ENCODE measurements around the gene PLA2G2F.

PLA2G2F gene

DNA sequence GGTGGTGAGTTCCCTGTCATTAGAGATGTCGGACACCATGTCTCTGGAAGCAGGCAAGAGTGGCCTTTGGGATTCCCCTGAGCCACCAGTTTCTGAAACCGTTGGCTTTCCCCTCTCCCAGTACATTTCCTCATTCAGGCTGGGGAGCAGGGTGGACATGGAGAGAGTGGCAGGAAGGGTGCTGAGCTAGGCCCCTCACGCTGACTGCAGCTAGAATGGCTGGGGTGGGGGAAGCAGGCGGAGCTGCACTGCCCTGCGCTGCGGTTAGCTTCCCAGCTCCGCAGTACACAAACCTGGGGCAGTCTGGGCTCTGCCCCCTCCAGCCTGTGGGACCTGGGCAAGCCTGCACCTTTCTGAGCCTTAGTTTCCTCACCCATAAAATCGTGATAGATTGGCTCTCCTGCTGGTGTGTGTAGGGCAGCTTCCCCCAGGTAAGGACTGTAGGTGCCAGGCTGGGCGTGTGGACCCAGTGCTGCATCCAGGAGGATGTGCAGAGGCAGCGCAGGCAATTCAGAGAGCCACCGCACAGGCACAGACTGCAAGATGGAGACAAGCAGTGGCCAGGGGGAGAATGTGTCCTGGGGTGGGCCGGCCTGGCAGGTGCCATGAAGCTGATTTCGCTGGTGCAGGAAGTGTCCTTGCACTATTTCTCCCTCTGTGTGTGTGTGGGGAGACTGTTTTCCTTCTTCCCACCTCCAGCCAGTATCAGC is 3.0 kb downstream of the PLA2G2F start:
- DNase-seq (ENCODE audit: low read depth in 4 of 4, low spot score in 1 of 4): no peak

GRCh38 chr1:20143318-20143717 is 4.2 kb downstream of the PLA2G2F start:
- DNase-seq (ENCODE audit: low read depth in 4 of 4, low spot score in 1 of 4): no peak

- no peak for DNase-seq (ENCODE audit: low read depth in 4 of 4, low spot score in 1 of 4)
Measured at GRCh38 chr1:20143734-20144565, 4.8 kb downstream of the PLA2G2F start.

GRCh38 chr1:20147846-20148570 is 8.9 kb downstream of the PLA2G2F start:
- DNase-seq (ENCODE audit: low read depth in 4 of 4, low spot score in 1 of 4): no peak

- DNase-seq (ENCODE audit: low read depth in 4 of 4, low spot score in 1 of 4): no peak
Measured at GRCh38 chr1:20148571-20149500, 9.7 kb downstream of the PLA2G2F start.

DNA sequence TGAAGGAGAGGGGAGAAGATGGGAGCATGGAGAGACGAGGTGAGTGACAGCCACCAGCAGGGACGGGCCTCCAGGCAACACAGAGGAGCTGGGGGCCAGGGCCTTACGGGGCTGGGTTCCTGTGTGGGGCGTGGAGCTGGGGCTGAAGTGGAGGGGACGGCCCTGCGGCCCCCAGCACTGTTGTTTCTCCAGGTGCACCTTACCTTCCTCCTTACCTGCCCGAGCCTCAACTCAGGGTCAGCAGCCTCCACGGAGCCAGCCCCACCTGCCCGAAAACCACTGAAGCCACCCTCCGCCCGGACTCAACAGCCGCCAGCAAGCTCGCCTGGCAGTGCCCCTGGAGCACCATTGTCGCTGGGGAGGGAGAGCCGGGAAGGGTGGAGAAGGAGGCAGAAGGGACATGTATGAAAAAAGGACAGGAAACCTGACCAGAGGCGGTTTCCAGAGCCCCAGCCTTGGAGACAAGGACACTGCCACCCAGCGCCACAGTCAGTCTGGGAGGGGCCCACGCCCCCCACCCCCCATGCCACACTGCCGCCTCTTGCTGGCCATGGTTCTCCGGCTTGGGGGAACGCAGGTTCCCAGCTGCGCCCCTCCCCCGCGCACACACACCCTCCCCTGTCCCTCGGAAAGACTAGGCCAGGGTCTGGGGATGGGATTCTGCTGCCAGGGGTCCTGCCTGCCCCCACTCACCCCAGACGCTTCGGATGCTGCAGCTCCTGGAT is 10.6 kb downstream of the PLA2G2F start:
- no peak for DNase-seq (ENCODE audit: low read depth in 4 of 4, low spot score in 1 of 4)

DNA sequence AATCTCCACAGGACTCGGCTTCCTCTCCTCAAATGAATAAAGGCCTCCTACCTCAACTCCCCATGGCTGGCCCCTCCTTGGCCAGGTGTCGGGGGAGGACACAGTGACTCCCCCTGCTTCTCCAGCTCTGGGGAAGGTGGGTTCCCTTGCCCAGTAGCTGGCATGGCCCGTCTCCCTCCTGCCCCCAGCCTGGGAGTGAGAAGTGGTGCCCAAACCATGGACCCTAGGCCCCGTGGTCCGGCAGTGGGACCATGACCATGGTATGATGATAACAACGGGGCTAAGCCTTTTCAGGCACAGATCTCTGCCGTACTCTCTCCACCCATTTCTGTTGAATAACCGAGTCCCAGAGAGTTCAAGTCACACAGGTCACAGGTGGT is 11.2 kb downstream of the PLA2G2F start:
- no peak for DNase-seq (ENCODE audit: low read depth in 4 of 4, low spot score in 1 of 4)

- DNase-seq (ENCODE audit: low read depth in 4 of 4, low spot score in 1 of 4): no peak
Measured at GRCh38 chr1:20150969-20151368, 11.8 kb downstream of the PLA2G2F start.

DNA sequence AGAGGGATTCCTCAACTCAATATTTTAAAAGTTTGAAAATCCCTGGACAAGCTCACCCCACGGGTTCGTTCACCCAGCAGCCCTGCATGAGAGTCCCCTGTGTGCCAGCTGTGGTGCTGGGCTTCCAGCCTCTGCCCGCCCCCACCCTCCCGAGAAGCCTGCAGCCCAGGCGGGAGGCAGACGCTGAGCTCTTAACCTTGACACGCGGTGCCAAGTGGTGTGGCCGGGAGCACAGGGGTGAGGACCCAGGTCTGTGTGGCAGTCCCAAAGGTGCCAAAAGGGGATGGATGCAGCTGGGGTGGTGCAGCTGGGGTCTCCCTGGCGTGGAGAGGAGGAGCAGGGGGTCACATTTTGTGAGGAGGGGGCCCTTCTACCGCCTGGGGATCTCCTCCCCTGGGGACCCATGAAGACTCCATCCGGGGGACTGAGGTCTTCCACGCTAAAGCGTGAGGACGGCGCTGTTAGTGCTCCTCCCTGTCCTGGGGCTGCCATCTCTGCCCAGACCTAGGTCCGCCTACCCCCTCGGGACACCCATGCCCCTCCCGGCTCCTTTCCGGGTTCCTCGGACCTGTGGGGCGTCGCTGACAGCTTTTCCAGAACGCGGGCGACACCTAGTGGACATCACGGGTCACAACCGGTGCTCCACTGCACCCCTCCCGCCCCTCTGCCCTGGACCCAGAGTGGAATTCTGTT is 12.9 kb downstream of the PLA2G2F start:
- peak; percentile 62 to 74 (median 69) for DNase-seq (ENCODE audit: low read depth in 4 of 4, low spot score in 1 of 4)

DNA sequence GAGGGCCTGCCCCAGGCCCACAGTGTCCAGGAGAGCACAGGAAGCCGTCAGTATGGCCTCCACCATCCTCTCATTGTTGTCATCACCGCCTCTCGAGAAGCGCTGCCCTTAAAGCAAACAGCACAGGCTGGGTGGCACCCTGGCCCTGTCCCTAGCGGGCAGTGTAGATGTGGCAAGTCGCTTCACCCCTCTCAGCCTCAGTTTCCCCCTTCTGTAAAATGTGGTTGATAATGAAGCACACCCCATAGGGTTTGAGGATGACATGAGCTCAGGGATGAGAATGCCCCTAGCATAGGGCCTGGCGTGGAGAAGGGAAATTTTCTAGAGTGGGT is 13.4 kb downstream of the PLA2G2F start:
- no peak for DNase-seq (ENCODE audit: low read depth in 4 of 4, low spot score in 1 of 4)

DNA sequence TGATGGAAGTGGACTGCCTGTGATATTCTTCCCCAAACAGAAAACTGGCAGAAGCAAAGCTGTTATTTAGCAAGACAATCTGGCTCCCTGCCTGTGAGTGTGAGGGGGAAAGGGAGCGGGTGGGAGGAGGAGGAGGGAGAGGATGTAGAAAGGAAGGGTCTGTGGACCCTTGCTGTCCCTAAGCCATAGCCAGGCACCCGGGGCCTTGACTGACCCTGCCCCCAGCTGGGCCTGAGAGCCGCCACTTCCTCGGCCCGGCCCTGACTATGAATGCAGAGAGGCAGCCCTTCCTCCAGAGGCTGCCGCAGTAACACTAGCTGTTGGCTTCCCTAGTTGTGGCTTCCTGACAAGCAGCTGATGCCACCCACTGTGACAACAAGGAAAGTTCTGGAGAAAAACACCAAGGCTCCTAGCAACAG is 13.9 kb downstream of the PLA2G2F start:
- no peak for DNase-seq (ENCODE audit: low read depth in 4 of 4, low spot score in 1 of 4)

- DNase-seq (ENCODE audit: low read depth in 4 of 4, low spot score in 1 of 4): no peak
Measured at GRCh38 chr1:20154301-20154831, 15.2 kb downstream of the PLA2G2F start.

- no peak for DNase-seq (ENCODE audit: low read depth in 4 of 4, low spot score in 1 of 4)
Measured at GRCh38 chr1:20158358-20159070, 19.4 kb downstream of the PLA2G2F start.

DNA sequence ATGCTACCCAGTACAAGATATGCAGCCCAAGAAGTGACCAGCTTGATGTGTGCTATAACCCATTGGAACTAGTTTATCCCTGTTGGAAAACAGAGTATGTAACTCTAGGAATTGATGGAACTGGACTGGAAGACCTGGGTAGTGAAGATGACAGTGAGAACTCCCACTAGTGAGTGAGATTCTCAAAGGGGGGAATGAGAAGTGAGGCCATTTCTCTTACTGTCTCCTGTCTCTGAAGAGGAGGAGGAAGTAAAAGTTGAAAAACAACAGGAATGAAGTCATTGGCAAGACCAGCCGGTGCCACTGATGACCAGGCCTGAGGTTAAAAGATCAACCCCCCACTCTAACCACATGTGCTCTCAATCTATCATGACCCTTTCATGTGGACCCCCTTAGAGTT is 20.9 kb downstream of the PLA2G2F start:
- no peak for DNase-seq (ENCODE audit: low read depth in 4 of 4, low spot score in 1 of 4)

GRCh38 chr1:20164694-20165202 is 25.6 kb downstream of the PLA2G2F start:
- DNase-seq (ENCODE audit: low read depth in 4 of 4, low spot score in 1 of 4): no peak

- no peak for DNase-seq (ENCODE audit: low read depth in 4 of 4, low spot score in 1 of 4)
Measured at GRCh38 chr1:20165522-20165951, 26.4 kb downstream of the PLA2G2F start.

DNA sequence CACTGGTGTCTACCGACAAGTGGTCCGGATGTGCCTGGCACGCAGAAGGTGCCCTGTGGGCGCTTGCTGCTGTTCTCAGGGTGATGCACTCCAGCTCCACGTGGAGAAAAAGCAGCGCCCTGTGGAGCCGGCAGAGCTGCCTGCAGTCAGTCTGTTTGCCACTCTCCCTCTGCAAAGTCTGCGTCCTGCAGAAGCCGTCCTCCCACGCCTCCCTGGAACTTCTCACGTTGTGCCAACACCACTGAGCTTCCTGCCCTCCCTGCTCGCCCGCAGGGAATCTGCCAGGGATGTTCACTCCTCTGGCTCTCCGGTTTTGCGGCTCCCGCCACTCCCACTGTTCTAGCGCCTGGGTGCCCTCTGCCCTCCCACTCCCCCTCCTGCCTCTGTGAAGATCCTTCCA is 26.9 kb downstream of the PLA2G2F start:
- DNase-seq (ENCODE audit: low read depth in 4 of 4, low spot score in 1 of 4): no peak

DNA sequence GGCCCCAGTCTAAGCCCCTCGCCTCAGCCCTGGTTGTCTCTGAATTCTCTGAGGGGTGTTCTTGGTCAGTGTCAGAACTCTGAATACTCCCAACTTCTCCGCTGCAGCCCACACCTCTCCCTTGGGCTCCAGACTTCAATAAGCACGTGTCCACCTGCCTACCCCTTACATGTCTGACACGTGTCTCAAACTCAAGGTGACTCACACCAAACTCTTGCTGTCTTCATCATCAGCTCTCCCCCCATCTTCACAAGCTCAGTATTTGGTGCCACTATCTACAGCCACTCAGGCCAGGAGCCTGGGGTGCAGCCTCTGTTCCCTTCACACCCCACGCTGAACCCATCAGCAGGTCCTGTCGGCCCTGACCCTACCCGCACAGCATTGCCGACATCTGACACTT is 28.0 kb downstream of the PLA2G2F start:
- DNase-seq (ENCODE audit: low read depth in 4 of 4, low spot score in 1 of 4): no peak
